ENCODE measurements around the gene RHOBTB1.

The RHOBTB1 gene

DNA sequence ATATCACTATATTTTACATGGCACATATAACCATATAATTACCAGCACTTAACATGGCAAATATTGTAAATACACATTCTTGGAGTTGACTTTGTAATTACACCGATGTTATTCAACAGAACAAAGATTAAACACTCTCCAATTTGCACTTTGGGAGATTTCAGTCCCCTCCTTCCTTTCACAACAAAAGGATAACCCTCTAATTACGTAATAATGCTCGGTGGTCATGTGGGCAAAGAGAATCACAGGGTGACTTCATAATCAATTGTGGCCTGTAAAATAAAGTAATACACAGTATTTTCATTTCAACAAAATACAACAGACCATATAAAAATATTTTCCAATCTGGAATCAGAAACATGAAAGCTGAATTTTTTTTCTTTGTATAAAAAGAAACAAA lies 73.2 kb downstream of the RHOBTB1 start:
- Histone ChIP-seq H3K4me3 (ENCODE audit: low read depth, low read length) (no peak overlapping the region), H3K9me3 (no peaks in the 10 kb centered on the region), H3K27me3 (no peaks in the 10 kb centered on the region), H3K4me1 (no peaks in the 10 kb centered on the region), H3K36me3 (no peaks in the 10 kb centered on the region)
- TF ChIP-seq, protein P1, sequence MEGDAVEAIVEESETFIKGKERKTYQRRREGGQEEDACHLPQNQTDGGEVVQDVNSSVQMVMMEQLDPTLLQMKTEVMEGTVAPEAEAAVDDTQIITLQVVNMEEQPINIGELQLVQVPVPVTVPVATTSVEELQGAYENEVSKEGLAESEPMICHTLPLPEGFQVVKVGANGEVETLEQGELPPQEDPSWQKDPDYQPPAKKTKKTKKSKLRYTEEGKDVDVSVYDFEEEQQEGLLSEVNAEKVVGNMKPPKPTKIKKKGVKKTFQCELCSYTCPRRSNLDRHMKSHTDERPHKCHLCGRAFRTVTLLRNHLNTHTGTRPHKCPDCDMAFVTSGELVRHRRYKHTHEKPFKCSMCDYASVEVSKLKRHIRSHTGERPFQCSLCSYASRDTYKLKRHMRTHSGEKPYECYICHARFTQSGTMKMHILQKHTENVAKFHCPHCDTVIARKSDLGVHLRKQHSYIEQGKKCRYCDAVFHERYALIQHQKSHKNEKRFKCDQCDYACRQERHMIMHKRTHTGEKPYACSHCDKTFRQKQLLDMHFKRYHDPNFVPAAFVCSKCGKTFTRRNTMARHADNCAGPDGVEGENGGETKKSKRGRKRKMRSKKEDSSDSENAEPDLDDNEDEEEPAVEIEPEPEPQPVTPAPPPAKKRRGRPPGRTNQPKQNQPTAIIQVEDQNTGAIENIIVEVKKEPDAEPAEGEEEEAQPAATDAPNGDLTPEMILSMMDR (IDR thresholded peaks at IDR 0.05; ENCODE audit: low read depth, low read length), result no peak
- no peak for DNase-seq

DNA sequence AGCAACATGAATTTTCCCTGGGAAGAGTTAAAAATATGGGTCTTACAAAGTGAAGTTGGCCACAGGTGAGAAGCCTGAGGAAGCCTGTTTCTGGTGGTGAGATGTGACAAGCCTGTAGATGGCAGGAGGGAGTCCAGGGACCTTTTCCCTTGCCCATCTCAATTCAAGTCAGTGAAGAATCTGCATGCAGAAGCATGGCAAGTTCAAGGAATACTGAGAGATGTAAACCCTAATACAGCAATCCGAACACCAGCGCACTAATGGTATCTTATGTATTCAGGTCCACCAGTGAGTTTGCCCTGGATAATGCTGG lies 73.6 kb downstream of the RHOBTB1 start:
- no peak for DNase-seq
- Histone ChIP-seq H3K36me3 (no peaks in the 10 kb centered on the region), H3K9me3 (no peaks in the 10 kb centered on the region), H3K4me1 (no peaks in the 10 kb centered on the region), H3K27me3 (no peaks in the 10 kb centered on the region), H3K4me3 (ENCODE audit: low read depth, low read length) (no peak overlapping the region)
- TF ChIP-seq, protein P1 (IDR thresholded peaks at IDR 0.05; ENCODE audit: low read depth, low read length), result peak; percentile 35; the same call in 1 of the 2 replicates

DNA sequence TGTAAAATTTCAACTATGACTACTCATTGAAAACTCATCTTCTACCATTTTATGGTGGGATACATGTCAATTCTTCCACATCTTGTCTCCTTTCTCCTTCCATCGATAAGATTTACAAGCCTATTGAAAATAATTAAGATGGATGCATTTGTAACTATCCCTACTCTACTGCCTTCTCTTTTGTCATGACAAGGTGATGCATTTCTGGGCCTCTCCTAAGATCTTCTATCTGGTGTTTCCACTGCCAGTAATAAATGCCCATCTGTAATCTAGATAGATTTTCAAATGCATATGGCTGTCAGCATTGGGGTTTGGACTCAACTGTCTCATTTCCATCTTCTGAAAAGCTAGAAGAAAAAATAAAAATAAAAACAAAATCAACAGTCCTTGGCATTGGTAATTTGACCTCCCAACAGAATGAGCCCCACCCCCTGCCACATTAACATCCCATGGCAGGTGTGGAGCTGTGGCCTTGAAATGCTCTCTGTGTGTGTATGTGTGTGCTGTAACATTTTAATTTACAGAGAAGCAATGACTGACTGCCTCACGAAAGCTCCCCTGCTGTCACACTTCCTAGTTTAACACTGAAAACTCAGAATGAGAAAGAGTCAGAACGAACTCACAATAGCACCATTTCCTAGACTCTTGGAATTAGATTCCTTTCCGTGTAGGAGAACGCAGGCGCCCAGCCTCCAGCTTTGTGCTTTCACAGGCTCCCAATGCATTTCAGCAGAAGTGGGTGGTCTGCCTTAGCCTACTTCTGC lies 74.2 kb downstream of the RHOBTB1 start:
- Histone ChIP-seq H3K36me3 (no peaks in the 10 kb centered on the region), H3K4me3 (ENCODE audit: low read depth, low read length) (no peak overlapping the region), H3K9me3 (no peaks in the 10 kb centered on the region), H3K27me3 (no peaks in the 10 kb centered on the region), H3K4me1 (no peaks in the 10 kb centered on the region)
- TF ChIP-seq, protein P1 (IDR thresholded peaks at IDR 0.05; ENCODE audit: low read depth, low read length), result no peak
- DNase-seq, result no peak

DNA sequence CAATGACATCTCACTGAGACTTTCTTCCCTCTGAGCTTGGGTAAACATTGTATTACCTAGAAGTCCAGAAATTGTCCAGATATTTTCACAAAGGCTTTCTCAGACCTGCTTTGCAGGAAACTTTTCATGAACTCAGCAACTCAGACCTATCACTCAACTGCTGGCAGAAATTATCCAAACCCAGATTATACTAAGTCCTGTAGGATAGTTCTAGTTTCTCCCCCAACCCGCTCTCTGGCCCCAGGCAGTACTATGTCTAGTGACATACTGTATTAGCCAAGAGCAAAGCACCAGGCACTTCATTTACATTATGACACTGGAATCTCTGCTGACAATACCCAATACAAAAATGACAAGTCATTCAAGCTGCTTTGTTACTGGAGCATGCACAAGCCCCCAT lies 75.0 kb downstream of the RHOBTB1 start:
- TF ChIP-seq, protein P1 (IDR thresholded peaks at IDR 0.05; ENCODE audit: low read depth, low read length), result no peak
- DNase-seq, result no peak
- no peak overlapping the region for H3K4me3 ChIP-seq (ENCODE audit: low read depth, low read length)
- no peaks in the 10 kb centered on the region for H3K36me3 ChIP-seq
- no peaks in the 10 kb centered on the region for H3K4me1 ChIP-seq
- H3K9me3 ChIP-seq, result no peaks in the 10 kb centered on the region
- no peaks in the 10 kb centered on the region for H3K27me3 ChIP-seq

DNA sequence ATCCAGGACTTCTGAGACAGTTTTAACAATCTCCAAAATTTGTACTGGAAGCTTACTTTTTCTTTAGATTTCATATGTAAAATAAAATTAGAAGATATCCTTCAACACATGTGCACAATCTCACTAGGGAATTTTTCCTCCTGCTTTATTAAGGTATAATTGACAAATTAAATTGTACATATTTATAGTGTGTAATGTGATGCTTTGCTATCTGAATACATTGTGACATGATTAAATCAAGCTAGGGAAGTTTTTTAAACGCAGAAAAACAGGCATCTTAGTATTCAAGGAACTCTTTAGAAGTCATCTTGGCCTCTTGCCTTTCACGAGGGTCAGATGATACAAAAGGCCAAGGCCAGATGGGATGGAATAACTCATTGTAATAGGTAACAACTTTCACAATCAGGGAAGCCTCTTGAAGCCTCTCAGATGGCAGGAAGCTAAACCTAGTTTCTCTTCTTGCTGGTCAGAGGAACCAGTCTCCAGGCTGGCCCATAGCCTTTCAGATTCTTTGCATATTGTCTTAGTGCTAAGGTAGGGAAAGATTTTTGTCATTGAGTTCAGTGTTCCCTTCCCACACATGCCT lies 78.7 kb downstream of the RHOBTB1 start:
- Histone ChIP-seq H3K4me3 (ENCODE audit: low read depth, low read length) (no peak overlapping the region), H3K36me3 (no peaks in the 10 kb centered on the region), H3K27me3 (no peaks in the 10 kb centered on the region), H3K9me3 (no peaks in the 10 kb centered on the region), H3K4me1 (no peaks in the 10 kb centered on the region)
- TF ChIP-seq, protein P1 (IDR thresholded peaks at IDR 0.05; ENCODE audit: low read depth, low read length), result no peak
- no peak for DNase-seq

DNA sequence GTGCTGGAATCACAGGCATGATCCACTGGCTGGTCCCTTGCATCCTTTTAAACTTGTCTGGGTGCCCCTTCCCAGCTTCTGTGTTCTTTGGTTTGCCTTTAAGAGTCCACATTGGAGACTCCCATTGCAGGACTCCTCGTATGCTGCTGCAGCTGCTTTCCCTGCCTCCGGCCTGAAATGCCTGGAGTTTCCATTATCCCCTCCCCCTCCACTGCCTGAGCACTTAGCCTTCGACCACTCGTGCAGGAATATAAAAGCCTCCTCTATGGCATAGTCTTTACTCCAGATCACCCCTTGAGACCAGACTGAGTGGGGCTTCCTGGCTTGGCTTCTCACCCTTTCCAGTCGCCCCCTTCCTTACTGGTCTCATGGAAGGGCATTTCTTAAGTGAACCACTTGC lies 80.2 kb downstream of the RHOBTB1 start:
- Histone ChIP-seq H3K4me1 (no peaks in the 10 kb centered on the region), H3K27me3 (no peaks in the 10 kb centered on the region), H3K9me3 (no peaks in the 10 kb centered on the region), H3K36me3 (no peaks in the 10 kb centered on the region), H3K4me3 (ENCODE audit: low read depth, low read length) (no peak overlapping the region)
- TF ChIP-seq, protein P1 (IDR thresholded peaks at IDR 0.05; ENCODE audit: low read depth, low read length), result no peak
- no peak for DNase-seq

Measured in BE2C (cell line).